Measurements from ENCODE around the gene ZNF775. TPM values are rescaled to one million over a fixed set of nuclear protein-coding genes. Genes with fewer than 3 reads are reported as not detected.

The ZNF775 gene
- polyA plus RNA-seq, 1 donor (not counting 4 experiments of a cell fraction or from before 2014, with no cell fraction given): 1.0 TPM

DNA sequence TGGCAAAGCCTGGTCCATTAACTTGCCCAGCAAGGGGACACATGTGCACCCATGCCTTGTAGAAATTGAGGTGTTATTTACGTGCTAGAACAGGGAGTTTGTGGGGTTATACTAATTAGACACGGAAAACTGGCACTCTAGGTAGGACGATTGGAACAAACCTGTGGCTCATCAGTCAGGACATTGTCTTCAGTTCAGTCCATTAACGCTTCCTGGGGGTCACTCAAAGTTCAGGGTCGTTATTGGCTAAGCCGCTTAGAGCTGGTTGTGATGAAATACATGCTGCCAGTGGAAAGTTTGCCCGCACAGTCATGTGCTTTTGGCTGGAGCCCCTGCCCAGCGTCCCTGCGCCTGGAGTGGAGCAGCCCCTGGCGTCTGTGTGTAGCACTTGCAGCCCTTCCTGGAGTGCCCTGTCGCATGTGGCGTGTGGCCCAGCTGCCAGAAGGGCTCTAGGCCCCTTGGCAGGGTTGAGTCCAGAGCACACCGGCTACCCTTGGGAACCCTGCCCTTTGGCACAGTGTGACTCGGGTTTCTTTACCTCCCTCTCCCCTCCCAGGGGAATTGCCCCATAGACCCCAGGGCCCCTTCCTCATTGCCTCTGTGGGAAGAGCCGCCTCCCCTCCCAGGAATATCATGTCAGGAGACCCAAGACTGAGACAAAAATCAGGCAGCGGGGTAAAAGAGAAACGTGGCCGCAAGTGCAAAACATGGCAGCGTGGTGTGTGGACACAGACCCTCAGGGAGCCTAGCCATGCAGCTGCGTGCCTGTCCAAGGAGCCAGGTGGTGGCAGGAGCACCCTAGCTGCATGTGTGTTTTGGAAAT is 9.8 kb downstream of the ZNF775 start:
- H4K20me1 ChIP-seq (ENCODE audit: control insufficient read depth, extremely low read depth, insufficient read depth, low read length): no peaks in the 10 kb centered on the region
- H2AFZ ChIP-seq (ENCODE audit: control insufficient read depth, low read length): no peak overlapping the region
- no peaks in the 10 kb centered on the region for H3K4me1 ChIP-seq (ENCODE audit: control insufficient read depth, extremely low read depth, insufficient read depth, low read length)
- no peak overlapping the region for H3K27ac ChIP-seq (ENCODE audit: control insufficient read depth, insufficient read depth, low read length)
- peaks cover 0 to 2% of the 10 kb centered on the region in 2 experiments for H3K36me3 ChIP-seq (ENCODE audit: control insufficient read depth in 2 of 2, extremely low read depth in 1 of 2, insufficient read depth in 2 of 2, low read length in 2 of 2)
- no peak overlapping the region for H3K4me2 ChIP-seq (ENCODE audit: control insufficient read depth, extremely low read depth, insufficient read depth, low read depth, low read length)
- TF ChIP-seq, protein P1, sequence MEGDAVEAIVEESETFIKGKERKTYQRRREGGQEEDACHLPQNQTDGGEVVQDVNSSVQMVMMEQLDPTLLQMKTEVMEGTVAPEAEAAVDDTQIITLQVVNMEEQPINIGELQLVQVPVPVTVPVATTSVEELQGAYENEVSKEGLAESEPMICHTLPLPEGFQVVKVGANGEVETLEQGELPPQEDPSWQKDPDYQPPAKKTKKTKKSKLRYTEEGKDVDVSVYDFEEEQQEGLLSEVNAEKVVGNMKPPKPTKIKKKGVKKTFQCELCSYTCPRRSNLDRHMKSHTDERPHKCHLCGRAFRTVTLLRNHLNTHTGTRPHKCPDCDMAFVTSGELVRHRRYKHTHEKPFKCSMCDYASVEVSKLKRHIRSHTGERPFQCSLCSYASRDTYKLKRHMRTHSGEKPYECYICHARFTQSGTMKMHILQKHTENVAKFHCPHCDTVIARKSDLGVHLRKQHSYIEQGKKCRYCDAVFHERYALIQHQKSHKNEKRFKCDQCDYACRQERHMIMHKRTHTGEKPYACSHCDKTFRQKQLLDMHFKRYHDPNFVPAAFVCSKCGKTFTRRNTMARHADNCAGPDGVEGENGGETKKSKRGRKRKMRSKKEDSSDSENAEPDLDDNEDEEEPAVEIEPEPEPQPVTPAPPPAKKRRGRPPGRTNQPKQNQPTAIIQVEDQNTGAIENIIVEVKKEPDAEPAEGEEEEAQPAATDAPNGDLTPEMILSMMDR (optimal IDR thresholded peaks at IDR 0.05 in 1 of 3, IDR thresholded peaks at IDR 0.05 in 1 of 3, conservative IDR thresholded peaks at IDR 0.05 in 1 of 3; ENCODE audit: extremely low read depth in 1 of 3, insufficient read depth in 2 of 3, low read length in 3 of 3): no peak
- no peak overlapping the region for H3K9ac ChIP-seq (ENCODE audit: control insufficient read depth, extremely low read depth, insufficient read depth, low read length)
- no peaks in the 10 kb centered on the region for H3K27me3 ChIP-seq (ENCODE audit: control insufficient read depth, extremely low read depth, insufficient read depth, low read length)
- H3K79me2 ChIP-seq (ENCODE audit: control insufficient read depth, insufficient read depth, low read length): no peaks in the 10 kb centered on the region
- no peaks in the 10 kb centered on the region for H3K9me1 ChIP-seq (ENCODE audit: control insufficient read depth, extremely low read depth, insufficient read depth, low read length)
- dilution Hi-C loops (cut with MboI; ENCODE audit: extremely low pct_ligation_motif_present, low sequenced_read_pairs): no loop called here
- H3K4me3 ChIP-seq (ENCODE audit: control insufficient read depth in 2 of 3, extremely low read depth in 1 of 3, insufficient read depth in 2 of 3, low read depth in 1 of 3, low read length in 3 of 3): no peak overlapping the region
- no peak for FAIRE-seq
- H3K9me3 ChIP-seq (ENCODE audit: control insufficient read depth, low read depth, low read length): no peaks in the 10 kb centered on the region
- DNase-seq (ENCODE audit: low read depth, low spot score): no peak

DNA sequence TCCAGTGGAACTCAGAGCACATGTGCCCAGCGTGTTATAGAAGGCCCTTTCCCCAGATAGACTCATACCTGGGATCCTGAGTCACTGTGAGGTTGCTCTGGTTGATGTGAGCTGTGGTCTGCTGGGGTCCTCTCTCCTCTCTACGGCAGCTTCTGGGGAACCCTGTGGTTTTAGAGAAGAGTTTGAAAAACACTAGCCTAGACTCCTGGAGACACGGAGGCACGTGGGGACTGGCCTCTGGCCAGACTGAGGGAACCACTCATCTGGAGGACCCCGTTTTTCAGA is 10.3 kb downstream of the ZNF775 start:
- Histone ChIP-seq H3K9me3 (ENCODE audit: control insufficient read depth, low read depth, low read length) (no peaks in the 10 kb centered on the region), H3K4me1 (ENCODE audit: control insufficient read depth, extremely low read depth, insufficient read depth, low read length) (no peaks in the 10 kb centered on the region), H2AFZ (ENCODE audit: control insufficient read depth, low read length) (no peak overlapping the region), H3K27ac (ENCODE audit: control insufficient read depth, insufficient read depth, low read length) (no peak overlapping the region), H3K4me3 (ENCODE audit: control insufficient read depth in 2 of 3, extremely low read depth in 1 of 3, insufficient read depth in 2 of 3, low read depth in 1 of 3, low read length in 3 of 3) (no peak overlapping the region), H4K20me1 (ENCODE audit: control insufficient read depth, extremely low read depth, insufficient read depth, low read length) (no peaks in the 10 kb centered on the region), H3K27me3 (ENCODE audit: control insufficient read depth, extremely low read depth, insufficient read depth, low read length) (no peaks in the 10 kb centered on the region), H3K36me3 (ENCODE audit: control insufficient read depth in 2 of 2, extremely low read depth in 1 of 2, insufficient read depth in 2 of 2, low read length in 2 of 2) (peaks cover 0 to 2% of the 10 kb centered on the region in 2 experiments), H3K4me2 (ENCODE audit: control insufficient read depth, extremely low read depth, insufficient read depth, low read depth, low read length) (no peak overlapping the region), H3K9ac (ENCODE audit: control insufficient read depth, extremely low read depth, insufficient read depth, low read length) (no peak overlapping the region), H3K9me1 (ENCODE audit: control insufficient read depth, extremely low read depth, insufficient read depth, low read length) (no peaks in the 10 kb centered on the region), H3K79me2 (ENCODE audit: control insufficient read depth, insufficient read depth, low read length) (no peaks in the 10 kb centered on the region)
- dilution Hi-C loops (cut with MboI; ENCODE audit: extremely low pct_ligation_motif_present, low sequenced_read_pairs): no loop called here
- DNase-seq (ENCODE audit: low read depth, low spot score): no peak
- FAIRE-seq: no peak
- TF ChIP-seq EZH2 (IDR thresholded peaks at IDR 0.05; ENCODE audit: low read length): no peak
- TF ChIP-seq, protein P1 (optimal IDR thresholded peaks at IDR 0.05 in 1 of 3, IDR thresholded peaks at IDR 0.05 in 1 of 3, conservative IDR thresholded peaks at IDR 0.05 in 1 of 3; ENCODE audit: extremely low read depth in 1 of 3, insufficient read depth in 2 of 3, low read length in 3 of 3): no peak

Data from keratinocyte (primary cell).